IPS DF 6.9 (cell line): ENCODE results near the gene TSC22D4.

Experiments
- DNase-seq: peaks from one replicate; pipeline ENCODE4 v3.0.0-alpha.2; 2013; ENCODE audit warnings: low read depth, low spot score
- H3K27ac ChIP-seq: one replicate; pipeline ENCODE4 v1.5.1; 2013; ENCODE audit warnings: low read length, control low read depth
- H3K27me3 ChIP-seq: 2 replicates; pipeline ENCODE4 v1.6.1; 2013; ENCODE audit warnings: mild to moderate bottlenecking, low read length; ENCODE audit not compliant: control insufficient read depth, insufficient read depth
- H3K36me3 ChIP-seq: 2 replicates; pipeline ENCODE4 v1.6.1; 2013; ENCODE audit warnings: low read length; ENCODE audit not compliant: control insufficient read depth, insufficient read depth
- H3K4me1 ChIP-seq: 2 replicates; pipeline ENCODE4 v1.6.1; 2013; ENCODE audit warnings: low read length; ENCODE audit not compliant: control insufficient read depth, insufficient read depth
- H3K4me3 ChIP-seq: 2 replicates; pipeline ENCODE4 v1.5.1; 2013; ENCODE audit warnings: mild to moderate bottlenecking, low read length
- H3K9me3 ChIP-seq: 2 replicates; pipeline ENCODE4 v1.6.1; 2013; ENCODE audit warnings: low read length, inconsistent platforms; ENCODE audit not compliant: control insufficient read depth, insufficient read depth
- WGBS: extraction: QIAGEN DNeasy Blood & Tissue Kit; methylation state at CpG from one replicate; pipeline ENCODE4 v1.1.7; 2013; ENCODE audit warnings: mixed read lengths, missing lambda C conversion rate; ENCODE audit not compliant: insufficient read length, insufficient coverage; 5-methylcytosine and 5-hydroxymethylcytosine counted together

TSC22D4 gene

DNA sequence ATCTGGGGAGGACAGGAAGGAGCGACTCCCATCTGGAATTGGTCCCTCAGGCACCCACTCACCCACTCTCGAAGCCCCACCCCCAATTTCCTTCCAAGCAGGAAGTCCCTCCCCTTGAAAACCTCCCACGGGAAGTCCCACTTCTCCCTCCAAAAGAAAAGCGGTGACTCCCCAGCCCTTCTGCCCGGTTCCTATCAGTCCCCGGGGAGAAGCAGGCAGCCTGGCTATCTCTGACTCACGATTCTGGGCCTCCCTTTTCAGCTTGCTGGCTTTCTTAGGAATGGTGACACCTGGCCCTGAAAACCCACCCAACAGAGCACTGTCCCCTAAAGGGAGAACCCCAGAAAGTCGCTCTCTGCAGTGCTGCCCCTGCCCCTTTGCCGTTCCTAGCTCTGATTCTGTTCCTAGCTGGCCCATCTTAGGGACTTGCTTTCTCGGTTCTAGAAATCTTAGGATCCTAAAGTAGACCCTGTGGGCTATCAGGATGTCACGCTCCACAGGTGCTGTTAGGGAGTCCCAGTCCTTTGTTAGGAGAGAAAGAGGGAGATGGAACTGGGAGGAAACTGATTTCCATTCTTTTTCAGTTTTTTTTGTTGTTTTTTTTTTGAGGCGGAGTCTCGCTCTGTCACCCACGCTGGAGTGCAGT is 6.0 kb downstream of the TSC22D4 start:
- Histone ChIP-seq H3K36me3 (no peaks in the 10 kb centered on the region), H3K4me1 (peaks cover 7% of the 10 kb centered on the region; the same call in 1 of the 2 replicates), H3K4me3 (no peak overlapping the region), H3K9me3 (no peaks in the 10 kb centered on the region), H3K27me3 (no peaks in the 10 kb centered on the region), H3K27ac (no peak overlapping the region)
- DNase-seq: no peak
- WGBS: no CpG with 5 or more reads among the region's 14 CpGs

DNA sequence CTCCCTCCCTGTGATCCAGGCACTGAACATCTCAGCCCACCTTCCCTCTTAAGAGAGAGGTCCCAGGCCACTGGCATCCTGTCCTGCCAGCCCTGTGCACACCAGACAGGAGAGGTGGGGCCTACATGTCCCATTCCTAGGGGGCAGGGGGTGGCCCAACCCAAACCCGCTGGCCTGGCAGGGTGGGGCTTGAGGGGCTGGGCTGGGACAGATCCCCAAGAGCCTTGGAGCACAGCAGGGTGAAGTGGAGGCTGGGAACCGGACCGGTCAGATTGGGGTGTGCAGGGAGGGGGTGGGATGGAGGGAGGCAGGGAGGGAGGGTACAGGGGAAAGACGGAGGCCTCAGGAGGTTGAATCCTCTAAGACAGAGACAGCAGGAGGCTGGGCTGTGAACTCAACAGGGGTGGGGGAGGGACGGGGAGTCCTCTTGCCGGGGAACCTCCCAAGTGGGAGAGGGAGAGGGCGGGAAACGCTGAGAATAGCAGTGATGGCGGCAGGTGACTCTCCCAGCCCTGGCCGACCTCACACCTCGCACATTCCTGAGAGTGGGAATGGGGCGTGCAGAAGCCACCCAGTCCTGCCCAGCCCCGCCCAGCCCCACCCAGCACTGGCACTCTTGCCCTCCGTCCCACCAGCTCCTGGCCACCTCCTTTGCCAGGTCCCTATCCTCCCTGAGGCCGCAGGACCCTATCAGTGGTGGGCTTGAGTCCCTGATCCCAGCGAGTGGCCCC is 6.7 kb downstream of the TSC22D4 start:
- H3K36me3 ChIP-seq: no peaks in the 10 kb centered on the region
- WGBS: no CpG with 5 or more reads among the region's 16 CpGs
- no peaks in the 10 kb centered on the region for H3K27me3 ChIP-seq
- H3K4me1 ChIP-seq: peaks cover 6% of the 10 kb centered on the region; the same call in 1 of the 2 replicates
- H3K9me3 ChIP-seq: no peaks in the 10 kb centered on the region
- no peak overlapping the region for H3K27ac ChIP-seq
- DNase-seq: no peak
- no peak overlapping the region for H3K4me3 ChIP-seq

- Histone ChIP-seq H3K4me1 (peaks cover 6% of the 10 kb centered on the region; the same call in 1 of the 2 replicates), H3K36me3 (no peaks in the 10 kb centered on the region), H3K9me3 (no peaks in the 10 kb centered on the region), H3K27me3 (no peaks in the 10 kb centered on the region), H3K4me3 (no peak overlapping the region), H3K27ac (no peak overlapping the region)
- no peak for DNase-seq
- no CpG with 5 or more reads among the region's 4 CpGs for WGBS
These were observed 8.0 kb downstream of the TSC22D4 start for GRCh38 chr7:100471021-100471420.

DNA sequence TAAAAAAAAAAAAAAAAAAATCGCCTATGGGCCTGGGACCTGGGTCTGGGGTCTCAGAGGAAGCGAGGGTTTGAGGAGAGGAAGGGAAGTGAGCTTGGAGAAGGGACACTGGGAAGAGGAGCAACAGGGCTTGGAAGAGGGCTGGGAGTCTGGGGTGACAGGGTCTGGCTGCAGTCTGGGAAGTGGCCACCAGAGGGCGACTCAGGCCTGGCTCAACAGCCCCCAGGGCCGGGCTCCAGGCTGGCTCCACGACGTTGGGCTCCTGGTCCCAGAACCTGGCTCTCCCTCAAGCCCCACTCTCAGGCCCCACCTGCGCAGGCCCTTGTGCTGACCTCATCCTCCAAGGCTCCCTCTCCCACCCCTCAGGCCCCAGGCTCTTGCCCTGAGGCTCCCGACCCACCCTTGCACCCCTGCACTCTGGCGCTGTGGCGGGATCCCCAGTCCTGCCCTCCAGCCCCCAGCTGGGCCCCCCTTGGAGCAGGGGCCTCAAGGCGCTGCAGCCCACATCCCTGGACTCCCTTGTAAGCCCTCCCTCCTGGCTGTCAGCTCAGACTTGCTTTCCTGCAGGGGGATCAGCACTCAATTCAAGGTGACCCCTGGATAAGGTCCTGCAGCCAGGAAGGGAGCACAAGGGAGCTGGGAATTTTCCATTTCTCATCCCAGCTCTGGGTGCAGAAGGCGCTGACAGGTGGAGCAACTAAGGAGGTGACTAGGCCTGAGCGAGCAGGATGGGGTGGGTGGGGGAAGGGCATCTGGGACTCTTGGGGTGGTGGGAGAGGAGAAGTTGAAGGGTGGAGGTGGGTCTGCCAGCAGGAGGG is 9.6 kb downstream of the TSC22D4 start:
- Histone ChIP-seq H3K4me1 (peaks cover 5% of the 10 kb centered on the region; the same call in 1 of the 2 replicates), H3K4me3 (no peak overlapping the region), H3K36me3 (no peaks in the 10 kb centered on the region), H3K27me3 (no peaks in the 10 kb centered on the region), H3K27ac (no peak overlapping the region), H3K9me3 (no peaks in the 10 kb centered on the region)
- no peak for DNase-seq
- no CpG with 5 or more reads among the region's 13 CpGs for WGBS

DNA sequence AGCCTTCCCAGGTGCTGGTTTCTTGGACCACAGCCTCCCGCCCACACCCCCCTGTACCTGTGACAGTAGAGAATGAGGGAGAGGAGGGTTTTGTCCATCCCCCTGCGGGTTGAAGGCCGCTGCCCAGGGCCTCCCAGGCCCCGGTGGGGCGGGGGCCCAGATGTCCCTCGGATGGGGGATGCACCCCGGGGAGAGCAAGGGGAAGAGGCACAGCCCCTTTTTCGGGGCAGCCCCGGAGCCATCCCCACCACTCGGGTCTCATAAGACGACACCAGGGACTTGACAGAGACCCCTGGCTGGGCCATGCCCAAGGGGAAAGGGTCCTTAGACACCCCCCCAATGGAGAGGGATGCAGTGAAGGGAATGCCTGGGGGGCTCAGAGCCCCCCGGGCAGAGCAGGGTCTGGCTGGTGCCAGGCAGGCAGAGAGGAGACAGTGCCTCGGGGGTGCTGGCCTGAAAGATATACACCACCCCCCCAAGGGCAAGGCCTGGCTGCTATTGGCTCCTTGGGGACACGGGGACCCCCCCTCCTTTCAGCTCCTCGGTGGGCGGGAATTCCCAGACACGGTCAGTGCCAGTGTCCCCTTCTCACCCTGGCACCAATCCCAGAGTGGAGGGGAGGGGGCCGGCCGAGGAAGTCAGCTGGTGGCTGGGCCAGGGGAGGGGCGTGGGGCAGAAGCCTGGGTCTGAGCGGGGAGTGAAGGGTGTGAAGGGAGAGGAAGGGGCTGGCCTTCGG is 11.2 kb downstream of the TSC22D4 start:
- no peaks in the 10 kb centered on the region for H3K9me3 ChIP-seq
- H3K4me3 ChIP-seq: no peak overlapping the region
- no peak overlapping the region for H3K27ac ChIP-seq
- no peak for DNase-seq
- H3K36me3 ChIP-seq: no peaks in the 10 kb centered on the region
- no CpG with 5 or more reads among the region's 22 CpGs for WGBS
- no peaks in the 10 kb centered on the region for H3K27me3 ChIP-seq
- peaks cover 5% of the 10 kb centered on the region; the same call in 1 of the 2 replicates for H3K4me1 ChIP-seq

GRCh38 chr7:100466653-100467605 is 12.1 kb downstream of the TSC22D4 start:
- peaks cover 3% of the 10 kb centered on the region; the same call in 1 of the 2 replicates for H3K4me1 ChIP-seq
- no peaks in the 10 kb centered on the region for H3K27me3 ChIP-seq
- no peak overlapping the region for H3K4me3 ChIP-seq
- DNase-seq: no peak
- no peaks in the 10 kb centered on the region for H3K36me3 ChIP-seq
- H3K27ac ChIP-seq: no peak overlapping the region
- H3K9me3 ChIP-seq: no peaks in the 10 kb centered on the region
- WGBS: no CpG with 5 or more reads among the region's 32 CpGs

- Histone ChIP-seq H3K27me3 (no peaks in the 10 kb centered on the region), H3K9me3 (no peaks in the 10 kb centered on the region), H3K27ac (no peak overlapping the region), H3K4me3 (no peak overlapping the region), H3K36me3 (no peaks in the 10 kb centered on the region), H3K4me1 (peaks cover 3% of the 10 kb centered on the region; the same call in 1 of the 2 replicates)
- WGBS: no CpG with 5 or more reads among the region's 17 CpGs
- DNase-seq: no peak
These were observed 13.2 kb downstream of the TSC22D4 start for GRCh38 chr7:100465702-100466311.

GRCh38 chr7:100465299-100465698 is 13.7 kb downstream of the TSC22D4 start:
- Histone ChIP-seq H3K27me3 (no peaks in the 10 kb centered on the region), H3K36me3 (no peaks in the 10 kb centered on the region), H3K9me3 (no peaks in the 10 kb centered on the region), H3K27ac (no peak overlapping the region), H3K4me1 (peaks cover 3% of the 10 kb centered on the region; the same call in 1 of the 2 replicates), H3K4me3 (no peak overlapping the region)
- WGBS: no CpG with 5 or more reads among the region's 8 CpGs
- no peak for DNase-seq

DNA sequence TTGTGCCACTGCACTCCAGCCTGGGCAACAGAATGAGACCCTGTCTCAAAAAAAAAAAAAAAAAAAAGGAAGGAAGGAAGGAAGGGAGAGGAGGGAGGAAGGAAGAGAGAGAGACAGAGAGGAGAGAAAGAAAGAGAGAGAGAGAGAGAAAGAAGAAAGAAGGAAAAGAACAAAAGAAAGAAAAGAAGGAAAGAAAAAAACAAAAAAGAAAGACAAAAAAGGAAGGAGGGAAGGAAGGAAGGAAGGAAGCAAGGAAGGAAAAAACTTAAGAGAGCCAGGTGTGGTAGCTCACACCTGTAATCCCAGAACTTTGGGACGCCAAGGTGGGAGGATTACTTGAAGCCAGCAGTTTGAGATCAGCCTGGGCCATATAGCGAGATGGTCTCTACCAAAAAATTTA is 14.2 kb downstream of the TSC22D4 start:
- Histone ChIP-seq H3K27me3 (no peaks in the 10 kb centered on the region), H3K36me3 (no peaks in the 10 kb centered on the region), H3K4me1 (peaks cover 3% of the 10 kb centered on the region; the same call in 1 of the 2 replicates), H3K27ac (no peak overlapping the region), H3K4me3 (no peak overlapping the region), H3K9me3 (no peaks in the 10 kb centered on the region)
- no peak for DNase-seq
- no CpG with 5 or more reads among the region's 2 CpGs for WGBS
